M059J (cell line): Measurements from ENCODE around the gene MOB1B. TPM values are rescaled to one million over a fixed set of nuclear protein-coding genes. Genes with fewer than 3 reads are reported as not detected.
"Not testable (repeated sequence)": the region's sequence is repeated elsewhere in the genome, so short reads cannot be mapped to it uniquely, and the experiment has no call there.

Source experiments
- DNase-seq: peaks from one replicate; pipeline ENCODE4 v3.0.0-alpha.2; 2012; ENCODE audit warnings: low read depth
- total RNA-seq: library from RNA; depleted of rRNA; stranded (reverse); fragments of >200 nt; shearing (Covaris generic); gene quantifications from 2 replicates; pipeline ENCODE4 v1.2.3, GENCODE V29; 2014; rRNA removed

MOB1B gene
- total RNA-seq = 3.5 and 7.4 TPM in 2 replicates

GRCh38 chr4:70901984-70902576 is at the start of gene MOB1B:
TSS of gene MOB1B (plus strand) at chr4:70902369. CDS start at chr4:70902537, 168 bp downstream.
- DNase-seq = peak; percentile 78

DNA sequence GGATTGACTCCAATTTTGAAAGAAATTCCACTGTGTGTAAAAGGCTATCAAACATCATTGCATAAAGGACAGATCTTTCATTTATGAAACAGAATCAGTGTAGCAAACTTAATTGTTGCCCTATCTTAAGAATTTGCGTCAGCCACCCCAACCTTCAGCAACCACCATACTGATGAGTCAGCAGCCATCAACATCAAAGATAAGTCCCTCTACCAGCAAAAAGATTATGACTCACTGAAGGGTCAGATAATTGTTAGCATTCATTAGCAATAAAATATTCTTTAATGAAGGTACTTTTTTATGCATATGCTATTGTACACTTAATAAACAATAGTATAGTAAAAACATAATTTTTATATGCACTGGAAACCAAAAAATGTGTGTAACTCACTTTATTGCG is 46.7 kb upstream of the MOB1B start:
- DNase-seq = no peak

DNA sequence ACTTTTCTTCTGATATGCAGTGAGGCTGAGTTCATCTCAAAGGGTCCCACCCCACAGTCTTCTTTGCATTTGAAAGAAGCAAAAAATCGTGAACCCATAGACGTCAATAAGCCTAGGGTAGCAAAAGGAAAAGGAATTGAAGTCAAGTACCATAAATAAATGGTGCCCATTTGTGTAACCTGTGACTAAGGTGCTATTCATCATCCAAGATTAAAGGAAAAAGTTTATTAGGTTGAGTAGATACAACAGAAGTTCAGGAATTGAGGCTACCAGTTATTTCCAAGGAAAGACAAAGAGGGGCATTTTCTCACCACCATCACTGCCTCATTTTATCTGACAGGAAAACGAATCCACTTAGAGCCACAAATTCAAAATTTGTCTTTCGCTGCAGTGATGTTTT is 43.7 kb upstream of the MOB1B start:
- no peak for DNase-seq

DNA sequence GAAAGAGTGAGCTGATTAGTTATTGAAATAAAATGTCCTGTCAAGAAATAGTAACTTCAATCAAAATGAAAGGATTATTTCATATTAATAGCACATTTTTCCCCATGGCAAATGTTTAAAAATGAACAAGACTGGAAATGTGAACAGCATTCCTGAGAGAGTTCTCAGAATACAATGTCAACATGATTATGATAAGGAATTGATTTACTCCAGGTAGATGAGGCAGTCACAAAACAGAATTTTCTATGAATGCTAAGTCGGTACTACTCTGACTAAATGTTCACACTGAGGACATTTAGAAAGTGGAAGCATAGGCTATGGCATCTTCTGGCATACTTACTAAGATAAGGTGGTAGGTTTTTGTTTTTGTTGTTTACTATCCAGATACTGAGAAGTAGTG is 43.1 kb upstream of the MOB1B start:
- DNase-seq = no peak

GRCh38 chr4:70863099-70863790 is 38.9 kb upstream of the MOB1B start:
- DNase-seq = no peak

DNA sequence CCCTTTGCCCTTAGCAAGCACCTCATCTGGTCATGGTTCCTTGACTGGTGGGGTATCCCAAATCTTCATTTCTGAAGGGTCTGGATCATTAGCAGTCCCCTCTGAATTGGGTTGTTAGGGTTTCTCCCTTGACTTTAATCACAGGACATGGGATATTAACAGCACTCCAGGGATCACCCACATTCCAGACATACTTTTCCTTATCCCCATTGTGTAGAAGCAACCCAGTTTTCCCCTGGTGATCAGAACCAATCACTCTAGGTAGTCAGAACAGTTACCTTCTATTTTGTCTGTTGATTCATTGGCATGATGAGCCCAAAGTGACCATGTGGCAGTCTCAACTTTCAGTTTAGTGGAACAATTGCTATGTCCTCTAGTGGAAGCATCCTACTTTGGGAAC is 33.4 kb upstream of the MOB1B start:
- DNase-seq = no peak

GRCh38 chr4:70873216-70873615 is 29.0 kb upstream of the MOB1B start:
- no peak for DNase-seq

DNA sequence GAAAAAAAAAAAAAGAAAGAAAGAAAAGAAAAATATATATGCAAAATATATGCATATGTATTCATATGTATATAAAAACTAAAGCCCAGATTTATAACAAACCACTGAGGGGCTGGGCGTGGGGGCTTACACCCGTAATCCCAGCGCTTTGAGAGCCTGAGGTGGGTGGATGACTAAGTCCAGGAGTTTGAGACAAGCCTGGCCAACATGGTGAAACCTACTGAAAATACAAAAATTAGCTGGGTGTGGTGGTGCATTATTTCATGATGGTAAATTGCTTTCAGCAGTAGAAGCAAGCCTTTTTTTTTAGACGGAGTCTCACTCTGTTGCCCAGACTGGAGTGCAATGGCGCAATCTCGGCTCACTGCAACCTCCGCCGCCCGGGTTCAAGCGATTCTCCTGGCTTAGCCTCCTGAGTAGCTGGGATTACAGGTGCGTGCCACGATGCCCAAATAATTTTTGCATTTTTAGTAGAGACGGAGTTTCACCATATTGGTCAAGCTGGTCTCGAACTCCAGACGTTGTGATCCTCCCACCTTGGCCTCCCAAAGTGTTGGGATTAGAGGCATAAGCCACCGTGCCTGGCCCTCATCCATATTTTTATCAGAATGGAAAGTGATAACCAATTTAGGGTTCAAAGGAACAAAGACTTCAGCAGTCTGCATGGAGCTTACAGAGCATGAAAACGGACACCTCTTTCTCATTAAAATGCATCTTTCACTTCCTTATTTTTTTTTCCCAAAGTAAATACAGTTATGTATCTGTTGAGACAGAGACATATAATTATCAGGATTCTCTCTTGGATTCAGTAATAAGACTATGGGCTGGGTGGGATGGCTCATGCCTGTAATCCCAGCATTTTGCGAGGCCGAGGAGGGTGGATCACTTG is 27.7 kb upstream of the MOB1B start:
- DNase-seq = no peak

DNA sequence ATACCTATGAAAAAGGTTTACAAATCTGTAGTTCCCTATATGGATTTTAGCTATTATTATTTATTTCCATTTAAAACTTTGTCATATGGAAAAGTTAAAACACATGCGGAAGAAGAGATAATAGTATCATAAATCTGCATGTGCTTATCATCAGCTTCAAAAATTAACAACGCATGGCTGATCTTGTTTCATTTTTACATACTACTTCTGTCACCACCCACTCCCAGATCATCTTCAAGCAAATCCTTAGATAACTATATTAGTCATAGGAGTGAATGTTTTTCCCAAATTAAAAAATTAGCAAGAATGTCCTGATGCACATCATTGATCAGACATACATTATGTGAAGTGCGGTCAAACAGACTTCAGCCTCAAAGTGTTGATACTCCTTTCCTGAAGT is 24.6 kb upstream of the MOB1B start:
- no peak for DNase-seq

DNA sequence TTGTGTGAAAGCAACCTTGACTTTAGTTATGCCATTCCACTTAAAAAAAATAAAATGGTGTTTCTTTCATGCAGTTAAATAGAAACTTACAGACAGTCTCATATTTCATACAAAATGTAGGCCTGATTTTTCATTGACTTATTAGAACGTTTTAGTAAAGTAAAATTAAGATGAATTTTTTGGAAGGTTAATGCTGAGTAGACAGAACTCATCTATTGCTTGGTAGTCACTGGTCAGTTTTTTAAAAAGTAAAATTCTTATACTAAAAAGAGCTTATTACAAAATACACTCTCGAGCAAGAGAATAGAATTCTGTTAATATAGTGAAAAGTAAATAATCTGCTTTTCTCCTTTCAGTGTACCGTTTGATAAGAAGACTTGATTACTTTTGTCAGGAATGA is 21.4 kb upstream of the MOB1B start:
- no peak for DNase-seq

DNA sequence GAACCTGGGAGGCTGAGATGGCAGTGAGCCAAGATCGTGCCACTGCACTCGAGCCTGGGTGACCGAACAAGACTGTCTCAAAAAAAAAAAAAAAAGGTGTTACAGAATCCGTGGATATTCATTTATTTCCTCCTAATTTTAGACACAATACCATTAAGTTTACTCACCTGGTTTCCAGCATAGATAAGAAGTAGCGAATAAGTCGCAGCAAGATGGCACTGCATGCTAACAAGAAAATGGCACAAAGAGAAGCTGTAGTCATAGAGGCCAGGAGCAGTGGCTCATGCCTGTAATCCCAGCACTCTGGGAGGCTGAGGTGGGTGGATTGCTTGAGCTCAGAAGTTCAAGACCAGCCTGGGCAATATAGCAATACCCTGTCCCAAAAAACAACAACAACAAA is 17.0 kb upstream of the MOB1B start:
- no peak for DNase-seq

DNA sequence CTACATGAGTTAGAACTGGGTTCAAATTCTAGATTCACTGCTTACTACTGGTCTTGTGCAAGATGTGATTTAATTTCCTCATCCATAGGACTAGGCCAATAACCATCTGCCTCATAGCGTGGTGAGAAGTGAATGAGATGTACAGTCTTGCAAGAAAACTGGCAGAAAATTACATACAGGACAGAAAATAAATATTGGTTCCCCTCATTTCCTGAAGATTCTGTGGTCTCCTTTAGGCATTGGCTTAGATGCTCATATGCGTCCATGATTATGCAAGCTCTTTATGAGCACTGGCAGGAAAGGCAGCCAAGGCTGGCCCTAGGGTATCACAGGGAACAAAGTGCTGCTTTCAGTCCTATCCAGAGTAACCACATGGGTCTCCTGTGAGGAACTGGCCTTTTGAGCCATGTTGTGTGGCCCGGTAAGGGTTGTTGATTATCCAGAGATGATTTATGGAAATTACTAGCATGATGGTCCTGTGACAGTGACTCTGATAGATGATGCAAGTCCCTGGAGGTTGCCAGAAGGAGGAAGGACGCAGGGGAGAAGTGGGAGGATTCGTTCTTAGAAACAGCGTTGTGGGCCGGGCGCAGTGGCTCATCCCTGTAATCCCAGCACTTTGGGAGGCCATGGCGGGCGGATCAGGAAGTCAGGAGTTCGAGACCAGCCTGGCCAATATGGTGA is 9.9 kb upstream of the MOB1B start:
- no peak for DNase-seq

DNA sequence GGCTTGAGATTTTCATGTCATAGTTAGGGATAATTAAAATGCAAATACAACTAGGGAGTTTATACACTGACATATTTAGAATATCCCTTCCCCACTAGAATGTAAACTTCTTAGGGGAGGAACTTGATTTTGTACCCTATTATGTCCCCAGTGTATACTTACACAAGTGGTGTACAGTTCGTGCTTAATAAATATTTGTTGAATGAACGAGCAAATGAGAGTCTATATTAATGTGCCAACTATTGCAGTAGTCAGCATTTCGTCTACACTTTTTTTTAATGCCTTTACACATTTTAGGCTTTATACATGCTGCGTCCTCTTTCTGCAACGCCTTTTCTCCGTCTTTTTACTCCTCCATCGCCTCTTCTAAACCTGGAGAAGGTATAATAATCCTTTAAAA is 8.4 kb upstream of the MOB1B start:
- no peak for DNase-seq

DNA sequence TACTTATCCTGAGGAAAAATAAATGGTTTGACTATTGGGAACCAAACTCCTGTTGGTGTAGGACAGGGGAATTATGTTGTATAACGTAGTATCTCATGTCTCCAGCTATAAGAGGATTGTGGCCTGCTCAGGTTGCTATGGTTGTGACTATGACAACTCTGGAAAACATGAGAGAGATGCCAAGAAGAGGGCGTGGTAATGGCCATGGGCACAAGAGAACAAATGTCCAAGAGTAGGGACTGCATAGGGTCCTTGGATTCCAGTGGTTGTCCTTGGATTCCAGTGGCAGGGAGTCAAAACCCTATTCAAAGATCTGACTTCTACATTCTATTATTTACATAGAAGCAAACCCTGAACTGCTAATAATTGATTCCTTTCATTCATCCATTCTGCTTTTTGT is 6.8 kb upstream of the MOB1B start:
- DNase-seq = peak; percentile 59

GRCh38 chr4:70895811-70896491 is 6.2 kb upstream of the MOB1B start:
- no peak for DNase-seq

GRCh38 chr4:70898581-70898980 is 3.6 kb upstream of the MOB1B start:
- not testable (repeated sequence) for DNase-seq

DNA sequence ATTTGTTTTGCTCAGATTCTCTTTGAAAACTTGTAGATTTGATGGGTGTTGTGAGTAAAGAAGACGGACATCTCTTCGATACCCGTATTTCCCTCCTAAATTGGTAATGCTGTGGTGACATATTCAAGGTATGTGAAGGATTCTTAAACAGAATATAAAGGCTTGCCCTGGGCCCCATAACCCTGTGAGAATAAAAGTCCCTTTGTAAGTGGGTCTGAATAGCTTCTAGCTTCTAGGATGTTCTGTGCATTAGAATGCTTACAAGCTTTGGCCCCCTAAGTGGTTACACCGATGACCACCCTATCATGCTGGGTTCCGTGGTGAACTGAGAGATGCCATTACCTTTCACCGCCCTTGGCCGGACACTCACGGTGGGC is 574 bp upstream of the MOB1B start:
- DNase-seq = no peak

DNA sequence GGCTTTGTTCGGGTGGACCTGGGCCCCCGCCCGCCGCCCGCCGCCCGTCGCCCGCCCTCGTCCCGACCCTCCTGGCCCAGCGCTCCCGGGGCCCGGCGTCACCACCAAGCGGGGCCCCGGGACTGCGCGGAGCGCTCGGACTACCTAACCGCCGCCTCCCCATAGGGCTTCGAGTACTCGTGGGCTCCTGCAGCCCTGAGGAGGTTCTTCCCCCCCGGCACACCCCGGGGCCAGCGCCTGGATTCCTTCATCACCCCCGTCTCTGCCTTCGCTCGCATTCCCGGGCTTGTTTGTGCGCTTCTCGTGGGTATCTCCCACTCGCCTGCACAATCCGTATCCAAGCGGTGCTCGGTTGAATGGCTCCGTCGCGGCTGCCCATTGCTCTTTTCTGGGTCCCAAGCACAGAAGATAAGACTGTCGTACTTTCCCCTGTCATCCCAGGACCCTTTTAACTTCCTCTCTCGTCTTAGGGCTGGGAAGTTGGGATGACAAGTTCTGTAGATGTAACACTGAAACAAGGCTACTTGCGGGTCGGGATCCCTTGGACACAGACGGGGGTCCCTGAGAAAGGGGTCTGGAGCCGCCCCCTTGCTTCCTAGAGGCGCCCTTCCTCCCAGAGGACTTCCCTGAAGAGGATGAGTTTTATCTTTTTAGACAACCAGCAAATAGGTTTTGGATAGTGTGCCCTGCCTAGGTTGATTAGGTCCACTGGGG is 565 bp downstream of the MOB1B start:
- peak; percentile 43 for DNase-seq

- no peak for DNase-seq
These were observed 1.1 kb downstream of the MOB1B start for GRCh38 chr4:70903291-70903603.

GRCh38 chr4:70908993-70909556 is 6.9 kb downstream of the MOB1B start:
- DNase-seq = no peak

GRCh38 chr4:70914000-70914399 is 11.8 kb downstream of the MOB1B start:
- peak; percentile 76 for DNase-seq
